Activated naive CD4-positive, alpha-beta T cell (primary cell): Measurements from ENCODE around the gene SEMA6A.

Experiments used
- DNase-seq, 4 experiments: peaks; one replicate each; lab custom pipeline; 2025; lab: John Stamatoyannopoulos, UW

The SEMA6A gene

GRCh38 chr5:116439905-116440304, 134.7 kb downstream of the SEMA6A start:
- no peak for DNase-seq

GRCh38 chr5:116438979-116439554, 135.6 kb downstream of the SEMA6A start:
- DNase-seq: no peak

- DNase-seq: no peak
Observed at GRCh38 chr5:116437922-116438578, 136.6 kb downstream of the SEMA6A start.

- no peak for DNase-seq
Observed at GRCh38 chr5:116437351-116437705, 137.3 kb downstream of the SEMA6A start.

- no peak for DNase-seq
Observed at GRCh38 chr5:116436674-116437350, 137.8 kb downstream of the SEMA6A start.

- DNase-seq: no peak
Observed at GRCh38 chr5:116428966-116429365, 145.7 kb downstream of the SEMA6A start.

- DNase-seq: no peak
Observed at GRCh38 chr5:116428413-116428812, 146.2 kb downstream of the SEMA6A start.

- DNase-seq: no peak
Observed at GRCh38 chr5:116424951-116425350, 149.7 kb downstream of the SEMA6A start.

- DNase-seq: no peak
Observed at GRCh38 chr5:116424258-116424615, 150.4 kb downstream of the SEMA6A start.

GRCh38 chr5:116423587-116424257, 150.9 kb downstream of the SEMA6A start:
- DNase-seq: no peak

- no peak for DNase-seq
Observed at GRCh38 chr5:116423141-116423540, 151.5 kb downstream of the SEMA6A start.

GRCh38 chr5:116421080-116421629, 153.5 kb downstream of the SEMA6A start:
- no peak for DNase-seq

- DNase-seq: no peak
Observed at GRCh38 chr5:116420540-116420939, 154.1 kb downstream of the SEMA6A start.

GRCh38 chr5:116419258-116419657, 155.4 kb downstream of the SEMA6A start:
- DNase-seq: no peak

GRCh38 chr5:116418774-116419173, 155.8 kb downstream of the SEMA6A start:
- DNase-seq: no peak

GRCh38 chr5:116418016-116418415, 156.6 kb downstream of the SEMA6A start:
- DNase-seq: no peak

GRCh38 chr5:116415989-116416388, 158.6 kb downstream of the SEMA6A start:
- no peak for DNase-seq

GRCh38 chr5:116415182-116415581, 159.4 kb downstream of the SEMA6A start:
- no peak for DNase-seq

- DNase-seq: no peak
Observed at GRCh38 chr5:116411101-116411571, 163.5 kb downstream of the SEMA6A start.

- DNase-seq: no peak
Observed at GRCh38 chr5:116410336-116410890, 164.2 kb downstream of the SEMA6A start.

- no peak for DNase-seq
Observed at GRCh38 chr5:116409591-116410296, 164.9 kb downstream of the SEMA6A start.
